Globus pallidus (tissue), 1 donor: ENCODE data around the gene LILRB1.
"Not testable (repeated sequence)": the region's sequence is repeated elsewhere in the genome, so short reads cannot be mapped to it uniquely, and the experiment has no call there.

Experiments used
- DNase-seq: peaks from one replicate; pipeline ENCODE4 v3.0.0-alpha.2; 2015; ENCODE audit warnings: low spot score

The LILRB1 gene

DNA sequence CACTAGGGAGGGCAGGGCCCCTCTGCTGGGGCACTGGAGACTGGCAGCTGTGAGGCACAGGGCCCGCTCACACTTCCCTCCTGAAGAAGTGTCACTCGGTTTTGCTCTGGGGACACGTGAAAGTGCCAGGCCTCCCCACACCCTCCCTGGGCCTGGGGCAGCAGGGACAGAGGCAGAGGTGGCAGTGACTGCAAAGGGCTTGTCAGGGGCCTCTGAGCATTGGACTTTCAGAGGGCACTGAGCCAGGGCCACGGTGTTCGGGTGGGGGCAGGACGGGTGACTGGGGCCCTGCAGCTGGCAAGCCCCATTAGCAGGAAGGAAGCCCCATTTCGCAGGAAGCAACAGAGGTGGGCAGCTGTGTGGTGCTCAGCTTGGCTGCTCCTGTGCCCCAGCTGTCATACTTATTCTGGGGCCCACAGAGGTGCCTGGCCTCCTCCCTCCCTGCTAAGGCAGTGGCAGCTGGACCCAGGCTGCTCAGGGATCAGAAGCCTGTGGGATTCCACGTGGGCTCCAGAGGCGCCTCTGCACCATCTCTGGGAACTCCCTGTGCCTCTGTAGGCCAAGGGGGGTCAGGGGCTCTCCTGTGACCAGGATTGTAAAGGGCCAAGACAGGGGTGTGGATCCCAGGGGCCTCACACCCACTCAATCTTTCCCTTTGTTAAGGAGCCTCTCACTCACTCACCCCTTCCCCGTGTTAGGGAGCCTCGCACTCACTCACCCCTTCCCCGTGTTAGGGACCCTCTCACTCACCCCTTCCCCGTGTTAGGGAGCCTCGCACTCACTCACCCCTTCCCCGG, 5.2 kb upstream of the LILRB1 start:
- not testable (repeated sequence) for DNase-seq

DNA sequence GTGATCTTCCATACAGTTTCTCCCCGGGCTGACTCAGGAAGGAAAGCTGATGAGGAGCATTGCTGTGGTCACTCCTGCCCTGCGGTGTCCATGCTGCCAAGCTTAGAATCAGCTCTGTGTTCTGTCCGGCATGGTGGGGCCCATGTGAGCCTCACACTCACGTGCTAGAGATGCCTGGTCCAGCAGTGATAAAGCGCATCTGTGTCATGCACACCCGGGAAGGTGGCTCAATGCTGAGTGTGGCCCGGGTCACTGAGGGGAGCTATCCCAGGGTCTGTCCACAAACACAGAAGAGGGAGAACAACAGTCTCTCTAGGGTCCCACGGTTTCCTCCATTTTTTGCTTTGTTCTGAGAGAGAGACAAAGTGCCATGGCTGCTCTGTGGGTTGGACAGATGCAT, 3.5 kb upstream of the LILRB1 start:
- no peak for DNase-seq

GRCh38 chr19:54627912-54628311, 2.4 kb upstream of the LILRB1 start:
- DNase-seq, result not testable (repeated sequence)

DNA sequence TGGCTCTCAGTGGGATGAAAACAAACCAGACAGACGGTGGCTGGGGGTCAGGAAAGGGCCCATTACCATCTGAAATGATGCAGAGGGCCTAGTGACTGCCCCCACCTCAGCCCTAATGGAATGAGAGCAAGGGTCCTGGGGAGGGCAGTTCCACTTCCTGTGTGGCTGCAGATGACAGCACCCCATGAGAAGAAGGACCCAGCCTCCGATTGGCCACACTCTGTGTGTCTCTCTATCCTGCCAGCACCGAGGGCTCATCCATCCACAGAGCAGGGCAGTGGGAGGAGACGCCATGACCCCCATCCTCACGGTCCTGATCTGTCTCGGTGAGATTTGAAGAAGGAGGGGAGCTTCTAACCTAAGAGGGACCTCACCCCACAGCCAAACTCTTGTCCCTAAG, 498 bp downstream of the LILRB1 start:
- no peak for DNase-seq

GRCh38 chr19:54631489-54632337, 1.4 kb downstream of the LILRB1 start:
- not testable (repeated sequence) for DNase-seq

DNA sequence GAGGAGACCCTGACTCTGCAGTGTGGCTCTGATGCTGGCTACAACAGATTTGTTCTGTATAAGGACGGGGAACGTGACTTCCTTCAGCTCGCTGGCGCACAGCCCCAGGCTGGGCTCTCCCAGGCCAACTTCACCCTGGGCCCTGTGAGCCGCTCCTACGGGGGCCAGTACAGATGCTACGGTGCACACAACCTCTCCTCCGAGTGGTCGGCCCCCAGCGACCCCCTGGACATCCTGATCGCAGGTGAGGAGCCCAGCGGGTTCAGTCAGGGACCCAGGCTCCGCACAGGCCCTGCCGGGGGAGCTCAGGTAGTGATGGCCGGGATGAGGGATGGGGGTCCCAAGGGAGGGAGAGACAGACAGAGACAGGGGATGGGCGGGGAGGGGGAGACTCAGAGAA, 2.2 kb downstream of the LILRB1 start:
- not testable (repeated sequence) for DNase-seq

DNA sequence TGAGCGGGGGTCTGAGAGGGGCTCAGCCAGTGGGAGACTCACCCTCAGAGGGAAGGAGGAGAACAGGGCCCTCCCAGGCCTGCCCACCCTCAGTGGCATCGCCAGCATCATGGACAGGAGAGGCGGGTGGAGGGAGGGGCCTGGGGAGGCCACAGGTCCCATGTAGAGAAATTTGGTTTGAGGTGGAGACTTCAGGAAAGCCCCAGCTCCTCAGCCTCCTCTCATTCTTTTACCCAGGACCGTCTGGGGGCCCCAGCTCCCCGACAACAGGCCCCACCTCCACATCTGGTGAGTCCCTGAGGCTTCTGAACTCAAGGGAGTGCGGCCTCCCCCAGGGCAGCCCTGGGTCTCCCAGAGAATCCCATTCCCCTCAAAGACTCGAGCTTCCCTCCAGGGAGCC, 3.1 kb downstream of the LILRB1 start:
- no peak for DNase-seq

- not testable (repeated sequence) for DNase-seq
These were observed 5.8 kb downstream of the LILRB1 start for GRCh38 chr19:54636081-54636480.

- no peak for DNase-seq
These were observed 8.4 kb downstream of the LILRB1 start for GRCh38 chr19:54638683-54639082.

DNA sequence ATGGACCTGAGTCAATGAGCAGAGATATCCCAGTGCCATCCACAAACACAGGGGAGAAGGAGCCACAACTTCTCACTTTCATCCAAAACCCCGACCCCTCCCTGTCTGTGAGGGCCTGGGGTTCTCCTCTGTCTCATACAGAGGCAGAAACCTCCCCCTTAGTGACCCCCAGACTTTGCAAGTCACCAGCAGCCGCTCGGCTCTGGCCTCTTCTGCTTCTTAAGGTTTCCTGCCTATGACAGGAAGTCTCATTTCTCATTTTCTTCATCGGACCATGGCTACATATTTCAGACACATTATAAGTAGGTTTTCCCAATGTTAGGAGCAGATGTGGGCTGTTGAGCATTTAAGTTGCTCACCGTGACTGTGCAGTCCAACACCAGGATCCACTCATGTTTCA, 12.7 kb downstream of the LILRB1 start:
- not testable (repeated sequence) for DNase-seq

GRCh38 chr19:54643583-54643982, 13.3 kb downstream of the LILRB1 start:
- not testable (repeated sequence) for DNase-seq

GRCh38 chr19:54644056-54644455, 13.8 kb downstream of the LILRB1 start:
- peak; percentile 46 for DNase-seq

- no peak for DNase-seq
These were observed 16.1 kb downstream of the LILRB1 start for GRCh38 chr19:54646331-54646841.

- DNase-seq, result no peak
These were observed 17.8 kb downstream of the LILRB1 start for GRCh38 chr19:54648129-54648528.

DNA sequence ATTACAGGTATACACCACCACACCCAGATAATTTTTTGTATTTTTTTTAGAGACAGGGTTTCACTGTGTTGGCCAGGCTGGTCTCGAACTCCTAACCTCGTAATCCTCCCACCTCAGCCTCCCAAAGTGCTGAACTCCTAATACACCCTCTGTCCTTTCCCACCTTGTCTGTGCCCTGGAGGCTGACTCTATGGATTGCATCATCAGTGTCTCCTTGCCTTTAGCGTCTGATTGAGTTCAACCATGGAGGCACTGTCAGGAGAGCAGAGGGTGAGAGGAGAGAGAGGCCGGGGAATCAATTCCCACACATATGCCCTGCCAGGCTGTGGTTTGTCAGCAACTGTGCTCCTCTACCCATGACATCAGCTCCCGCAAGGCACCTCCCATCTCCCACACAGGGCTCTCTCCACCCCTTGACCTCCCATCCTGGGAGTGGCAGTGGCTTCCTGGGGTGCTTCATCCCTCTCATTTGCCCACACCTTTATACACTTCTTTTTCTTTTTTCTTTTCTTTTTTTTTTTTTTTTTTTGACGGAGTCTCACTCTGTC, 19.9 kb downstream of the LILRB1 start:
- DNase-seq, result no peak

- no peak for DNase-seq
These were observed 23.0 kb downstream of the LILRB1 start for GRCh38 chr19:54653181-54653809.

DNA sequence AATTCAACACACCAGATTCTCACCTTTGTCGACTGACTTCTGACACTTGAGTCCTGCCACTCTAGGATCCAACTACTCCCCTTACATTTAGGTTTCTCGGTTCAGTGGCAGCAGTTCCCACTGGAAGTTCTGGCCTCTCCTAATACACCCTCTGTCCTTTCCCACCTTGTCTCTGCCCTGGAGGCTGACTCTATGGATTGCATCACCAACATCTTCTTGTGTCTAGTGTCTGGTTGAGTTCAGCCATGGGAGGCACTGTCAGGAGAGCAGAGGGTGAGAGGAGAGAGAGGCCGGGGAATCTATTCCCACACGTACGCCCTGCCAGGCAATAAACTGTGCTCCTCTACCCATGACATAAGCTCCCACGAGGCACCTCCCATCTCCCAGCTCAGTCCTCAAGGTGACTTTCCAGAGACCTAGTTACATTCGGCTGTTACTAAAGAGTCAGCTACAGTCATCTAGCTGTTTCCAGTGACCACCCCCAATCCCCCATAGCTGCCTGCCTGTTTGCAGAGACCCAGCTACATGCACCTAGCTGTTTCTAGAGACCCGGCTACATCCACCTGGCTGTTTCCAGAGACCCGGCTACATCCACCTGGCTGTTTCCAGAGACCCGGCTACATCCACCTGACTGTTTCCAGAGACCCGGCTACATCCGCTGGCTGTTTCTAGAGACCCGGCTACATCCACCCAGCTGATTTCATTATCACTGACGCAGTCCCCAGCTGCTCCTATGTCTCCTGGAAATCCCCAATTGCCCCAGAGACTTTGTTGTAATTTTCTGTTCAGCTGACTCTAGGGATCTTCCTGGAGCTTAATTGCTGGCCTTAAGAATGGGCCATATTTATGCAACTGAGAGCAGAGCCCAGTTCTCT, 24.4 kb downstream of the LILRB1 start:
- no peak for DNase-seq

DNA sequence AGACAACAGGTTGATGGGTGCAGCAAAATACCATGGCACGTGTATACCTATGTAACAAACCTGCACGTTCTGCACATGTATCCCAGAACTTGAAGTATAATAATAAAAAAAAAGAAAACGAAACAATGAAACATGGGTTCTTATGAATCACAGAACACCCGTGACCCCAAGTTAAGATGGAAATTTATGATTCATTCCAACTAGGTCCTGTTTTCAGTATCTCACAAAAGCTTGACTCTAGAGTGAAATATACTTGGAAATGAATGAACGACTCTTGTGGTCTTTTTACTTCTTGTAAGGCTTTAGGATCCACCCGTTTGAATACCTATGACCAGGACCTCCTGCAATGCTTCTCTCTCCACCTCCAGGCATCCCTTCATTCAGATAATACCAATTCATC, 29.0 kb downstream of the LILRB1 start:
- DNase-seq, result no peak

DNA sequence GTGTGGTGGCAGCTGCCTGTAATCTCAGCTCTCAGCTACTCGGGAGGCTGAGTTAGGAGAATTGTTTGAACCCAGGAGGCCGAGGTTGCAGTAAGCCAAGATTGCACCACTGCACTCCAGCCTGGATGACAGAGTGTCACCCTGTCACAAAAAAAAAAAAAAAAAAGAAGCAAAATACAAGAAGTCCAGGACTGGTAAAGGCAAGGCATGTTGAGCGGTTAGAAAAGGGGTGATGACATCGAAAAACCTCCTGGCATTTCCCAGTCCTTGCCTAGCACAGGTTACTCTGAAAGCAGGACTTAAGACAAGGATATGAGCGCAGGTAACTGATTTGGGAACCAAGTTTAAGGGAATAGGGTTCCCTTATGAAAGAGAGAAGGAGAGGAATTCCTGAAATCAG, 30.0 kb downstream of the LILRB1 start:
- DNase-seq, result no peak

- peak; percentile 30 for DNase-seq
These were observed 30.7 kb downstream of the LILRB1 start for GRCh38 chr19:54660964-54661363.

DNA sequence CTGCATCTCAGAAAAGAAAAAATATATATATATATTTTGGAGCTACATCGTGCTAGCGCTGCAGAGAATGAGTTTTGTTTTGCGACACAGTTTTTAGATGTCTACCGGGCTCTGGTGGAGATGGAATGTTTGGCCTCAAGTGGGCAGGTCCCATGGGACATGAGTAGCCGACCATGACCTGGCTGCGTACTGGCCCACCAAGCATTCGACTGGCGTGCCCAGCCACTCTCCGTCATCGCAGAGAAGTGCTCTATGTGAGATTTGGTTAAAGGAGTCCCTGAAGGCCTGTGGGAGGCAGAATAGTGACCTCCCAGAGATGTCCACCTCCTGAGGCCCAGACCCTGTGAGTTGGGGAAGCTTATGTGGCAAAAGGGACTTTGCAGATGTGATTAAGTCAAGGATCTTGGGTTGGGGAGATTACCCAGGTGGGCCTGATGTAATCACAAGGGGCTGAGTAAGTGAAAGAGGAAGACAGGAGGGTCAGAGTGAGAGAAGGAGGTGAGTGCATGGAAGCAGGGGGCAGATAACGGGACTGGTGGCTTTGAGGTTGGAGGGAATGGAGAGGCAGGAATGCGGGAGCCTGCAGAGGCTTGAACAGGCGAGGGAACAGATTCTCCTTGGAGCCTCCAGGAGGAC, 31.7 kb downstream of the LILRB1 start:
- DNase-seq, result no peak
